CD14-positive monocyte (primary cell): Measurements from ENCODE around the gene DIAPH2. TPM values are rescaled to one million over a fixed set of nuclear protein-coding genes. Genes with fewer than 3 reads are reported as not detected.

Source experiments
- DNase-seq, 3 donors: peaks; one replicate each; pipeline ENCODE4 v3.0.0-alpha.2; 2011 to 2022
- H2AFZ ChIP-seq: 2 replicates; pipeline ENCODE4 v1.6.0; 2012; ENCODE audit warnings: mild to moderate bottlenecking, low read depth, low read length, inconsistent platforms; ENCODE audit not compliant: insufficient read depth, poor library complexity, severe bottlenecking
- H3K27ac ChIP-seq, 2 donors: 1 replicate in 1 of 2; 2 replicates in 1 of 2; pipeline ENCODE4 v1.5.1; 2012 to 2013; ENCODE audit warnings: low read length in 2 of 2, control low read depth in 1 of 2, inconsistent platforms in 1 of 2, low read depth in 1 of 2, mild to moderate bottlenecking in 1 of 2
- H3K27me3 ChIP-seq, 2 donors: one replicate each; pipeline versions ENCODE4 v1.6.0 to v1.6.1; 2011 to 2013; ENCODE audit warnings: low read length in 2 of 2; ENCODE audit not compliant: control insufficient read depth in 2 of 2, insufficient read depth in 2 of 2
- H3K36me3 ChIP-seq, 2 donors: replicated peaks in 1 of 2; 1 replicate in 1 of 2; 2 replicates in 1 of 2; pipeline versions ENCODE4 v1.5.1 to v1.6.1; 2012 to 2013; ENCODE audit warnings: low read length in 2 of 2, control low read depth in 1 of 2, inconsistent platforms in 1 of 2, mild to moderate bottlenecking in 1 of 2; ENCODE audit not compliant: insufficient read depth in 2 of 2, control insufficient read depth in 1 of 2
- H3K4me1 ChIP-seq, 2 donors: 1 replicate in 1 of 2; 2 replicates in 1 of 2; pipeline versions ENCODE4 v1.5.1 to v1.6.1; 2012 to 2013; ENCODE audit warnings: low read length in 2 of 2, control low read depth in 1 of 2, inconsistent platforms in 1 of 2, mild to moderate bottlenecking in 1 of 2, moderate library complexity in 1 of 2; ENCODE audit not compliant: insufficient read depth in 2 of 2, control insufficient read depth in 1 of 2
- H3K4me2 ChIP-seq: replicated peaks from 2 replicates; pipeline ENCODE3; 2012; ENCODE audit warnings: low read length, moderate library complexity, mild to moderate bottlenecking; ENCODE audit not compliant: poor library complexity, severe bottlenecking; ENCODE audit errors: extremely low read depth
- H3K4me3 ChIP-seq, 3 experiments: fragments of 200-600 bp in 1 of 3; sonication (generic) in 1 of 3; replicated peaks in 1 of 3; 1 replicate in 2 of 3; 2 replicates in 1 of 3; pipeline ENCODE4 v1.5.1; 2011 to 2013; ENCODE audit warnings: low read length in 3 of 3, mild to moderate bottlenecking in 3 of 3, control low read depth in 2 of 3, low read depth in 2 of 3, inconsistent platforms in 1 of 3, moderate library complexity in 1 of 3
- H3K79me2 ChIP-seq: 2 replicates; pipeline ENCODE4 v1.6.0; 2012; ENCODE audit warnings: mild to moderate bottlenecking, control low read depth, inconsistent platforms, low read length, moderate library complexity; ENCODE audit not compliant: insufficient read depth
- H3K9ac ChIP-seq: 2 replicates; pipeline ENCODE4 v1.6.0; 2017; ENCODE audit warnings: low read length, mild to moderate bottlenecking; ENCODE audit not compliant: insufficient read depth, poor library complexity, severe bottlenecking
- H3K9me3 ChIP-seq, 2 donors: replicated peaks in 1 of 2; 1 replicate in 1 of 2; 2 replicates in 1 of 2; pipeline versions ENCODE4 v1.5.1 to v1.6.1; 2012 to 2013; ENCODE audit warnings: low read length in 2 of 2, control low read depth in 1 of 2; ENCODE audit not compliant: control insufficient read depth in 1 of 2, insufficient read depth in 1 of 2
- H4K20me1 ChIP-seq: 2 replicates; pipeline ENCODE4 v1.6.0; 2012; ENCODE audit warnings: mild to moderate bottlenecking, low read length, control low read depth, moderate library complexity; ENCODE audit not compliant: insufficient read depth
- H3K27ac Mint-ChIP-seq, 7 donors: one replicate each; pipeline ENCODE4 v1.8.0; 2020; ENCODE audit warnings: mild to moderate bottlenecking in 7 of 7, mixed read lengths in 7 of 7, moderate library complexity in 6 of 7, inconsistent platforms in 2 of 7
- H3K27me3 Mint-ChIP-seq, 3 donors: one replicate each; pipeline ENCODE4 v1.8.0; 2021 to 2022; ENCODE audit warnings: low read depth in 3 of 3, mild to moderate bottlenecking in 3 of 3, mixed read lengths in 3 of 3, moderate library complexity in 3 of 3, inconsistent platforms in 1 of 3
- H3K36me3 Mint-ChIP-seq, 2 donors: one replicate each; pipeline ENCODE4 v1.8.0; 2020; ENCODE audit warnings: mixed read lengths in 2 of 2, inconsistent platforms in 1 of 2, mild to moderate bottlenecking in 1 of 2
- H3K4me1 Mint-ChIP-seq: one replicate; pipeline ENCODE4 v1.8.0; 2020; ENCODE audit warnings: mild to moderate bottlenecking, mixed read lengths
- H3K4me3 Mint-ChIP-seq, 2 donors: one replicate each; pipeline ENCODE4 v1.8.0; 2020; ENCODE audit warnings: mild to moderate bottlenecking in 2 of 2, mixed read lengths in 2 of 2, moderate library complexity in 1 of 2
- H3K9me3 Mint-ChIP-seq, 7 donors: one replicate each; pipeline ENCODE4 v1.8.0; 2020 to 2022; ENCODE audit warnings: mixed read lengths in 7 of 7, mild to moderate bottlenecking in 6 of 7, moderate library complexity in 6 of 7, inconsistent platforms in 2 of 7
- WGBS: methylation state at CpG from one replicate; pipeline ENCODE4 v1.1.5; 2013; ENCODE audit warnings: missing lambda C conversion rate; ENCODE audit not compliant: insufficient coverage; 5-methylcytosine and 5-hydroxymethylcytosine counted together
- intact Hi-C, 2 donors: fragments of 100-400 bp; cut with micrococcal nuclease; formaldehyde crosslinking; loops; one replicate each; pipeline versions ENCODE4 v1.15.0 to v1.15.1; 2023
- polyA plus RNA-seq, 3 donors: library from polyadenylated mRNA; depleted of rRNA in 1 of 3; unstranded in 2 of 3; stranded (reverse) in 1 of 3; fragments of 300-500 nt in 2 of 3; fragments of >200 nt in 1 of 3; fragmentation: Illumina TruSeq in 2 of 3; gene quantifications; 1 replicate in 2 of 3; 2 replicates in 1 of 3; pipeline ENCODE4 v1.2.3, GENCODE V29; 2012 to 2021
- TF ChIP-seq, protein P1 (sequence below): fragments of 200-600 bp; IDR thresholded peaks from one replicate; pipeline ENCODE4 v1.8.0; 2022; ENCODE audit warnings: antibody characterized with exemption, mild to moderate bottlenecking

The DIAPH2 gene
- polyA plus RNA-seq, 3 donors = 9.5 to 20.5 (median 11.4) TPM

DNA sequence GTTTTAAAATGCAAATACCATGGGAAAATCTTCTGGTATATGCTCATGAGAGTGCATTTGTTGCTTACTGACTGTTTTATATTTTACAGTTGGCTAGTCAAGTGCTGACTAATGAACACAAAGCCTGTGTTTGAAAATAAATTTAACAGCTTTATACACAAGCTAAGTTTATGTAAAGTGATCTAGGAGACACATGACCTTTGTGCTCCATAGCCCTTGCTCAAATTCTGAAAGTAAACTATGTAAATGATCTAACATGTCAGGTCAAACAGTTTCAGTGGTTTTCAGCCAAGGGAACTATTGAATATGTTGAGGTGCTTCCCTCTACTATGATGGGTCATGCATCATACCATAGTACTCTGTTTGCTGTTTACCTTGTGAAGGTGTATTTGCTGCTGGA is 36.7 kb downstream of the DIAPH2 start:
- H3K27me3 ChIP-seq = no peaks in the 10 kb centered on the region
- H3K79me2 ChIP-seq = peaks cover 91% of the 10 kb centered on the region
- no peaks in the 10 kb centered on the region for H3K9me3 ChIP-seq
- Mint-ChIP-seq H3K4me1 (peaks cover 22% of the 10 kb centered on the region), H3K27ac (no peak overlapping the region), H3K9me3 (peaks cover 0 to 3% (median 0%) of the 10 kb centered on the region in 7 donors), H3K27me3 (no peaks in the 10 kb centered on the region), H3K4me3 (no peak overlapping the region), H3K36me3 (peaks cover 0 to 2% of the 10 kb centered on the region in 2 donors)
- peaks cover 33% of the 10 kb centered on the region for H4K20me1 ChIP-seq
- H3K4me2 ChIP-seq = no peak overlapping the region
- H2AFZ ChIP-seq = no peak overlapping the region
- DNase-seq = no peak
- H3K4me3 ChIP-seq = no peak overlapping the region
- no peak overlapping the region for H3K9ac ChIP-seq
- no peak overlapping the region for H3K27ac ChIP-seq
- intact Hi-C loops = no loop called here
- no peaks in the 10 kb centered on the region for H3K36me3 ChIP-seq
- H3K4me1 ChIP-seq = peaks cover 16 to 18% of the 10 kb centered on the region in 2 donors
- TF ChIP-seq, protein P1, sequence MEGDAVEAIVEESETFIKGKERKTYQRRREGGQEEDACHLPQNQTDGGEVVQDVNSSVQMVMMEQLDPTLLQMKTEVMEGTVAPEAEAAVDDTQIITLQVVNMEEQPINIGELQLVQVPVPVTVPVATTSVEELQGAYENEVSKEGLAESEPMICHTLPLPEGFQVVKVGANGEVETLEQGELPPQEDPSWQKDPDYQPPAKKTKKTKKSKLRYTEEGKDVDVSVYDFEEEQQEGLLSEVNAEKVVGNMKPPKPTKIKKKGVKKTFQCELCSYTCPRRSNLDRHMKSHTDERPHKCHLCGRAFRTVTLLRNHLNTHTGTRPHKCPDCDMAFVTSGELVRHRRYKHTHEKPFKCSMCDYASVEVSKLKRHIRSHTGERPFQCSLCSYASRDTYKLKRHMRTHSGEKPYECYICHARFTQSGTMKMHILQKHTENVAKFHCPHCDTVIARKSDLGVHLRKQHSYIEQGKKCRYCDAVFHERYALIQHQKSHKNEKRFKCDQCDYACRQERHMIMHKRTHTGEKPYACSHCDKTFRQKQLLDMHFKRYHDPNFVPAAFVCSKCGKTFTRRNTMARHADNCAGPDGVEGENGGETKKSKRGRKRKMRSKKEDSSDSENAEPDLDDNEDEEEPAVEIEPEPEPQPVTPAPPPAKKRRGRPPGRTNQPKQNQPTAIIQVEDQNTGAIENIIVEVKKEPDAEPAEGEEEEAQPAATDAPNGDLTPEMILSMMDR = no peak

DNA sequence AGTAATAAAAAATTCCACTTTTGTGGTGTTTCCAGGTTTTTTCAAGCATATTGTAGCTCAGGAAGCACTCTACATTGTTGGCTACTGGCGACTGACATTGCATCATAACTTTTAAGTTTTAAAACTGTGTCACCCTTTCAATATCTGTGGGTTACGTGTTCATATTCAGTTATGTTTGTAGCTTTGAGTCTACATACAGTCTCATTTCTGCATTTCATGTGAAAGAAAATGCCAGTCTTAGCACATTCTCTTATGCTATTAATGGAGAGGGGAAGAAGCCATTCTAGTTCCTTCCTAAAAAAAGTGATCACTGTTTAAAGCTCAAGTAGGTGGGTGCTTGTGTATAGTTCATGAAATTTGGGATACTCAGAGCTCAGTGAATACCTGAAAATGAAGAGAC is 38.1 kb downstream of the DIAPH2 start:
- H3K4me1 Mint-ChIP-seq = peaks cover 31% of the 10 kb centered on the region
- WGBS = no CpG with 5 or more reads among the region's 2 CpGs
- no peak overlapping the region for H3K9ac ChIP-seq

More for the DNA sequence above, 38.1 kb downstream of the DIAPH2 start:
- DNase-seq = peak; percentile 44 to 79 (median 59)
- Histone ChIP-seq H3K27ac (peak overlapping the region in 1 of 2 donors; percentile 49), H3K9me3 (no peaks in the 10 kb centered on the region), H4K20me1 (peaks cover 35% of the 10 kb centered on the region), H3K4me1 (peaks cover 16 to 18% of the 10 kb centered on the region in 2 donors), H2AFZ (no peak overlapping the region), H3K27me3 (no peaks in the 10 kb centered on the region), H3K36me3 (no peaks in the 10 kb centered on the region), H3K4me3 (no peak overlapping the region), H3K79me2 (peaks cover 92% of the 10 kb centered on the region), H3K4me2 (peak overlapping the region; percentile 20)
- Mint-ChIP-seq H3K4me3 (peak overlapping the region in 1 of 2 donors; percentile 39), H3K36me3 (no peaks in the 10 kb centered on the region), H3K27ac (peak overlapping the region; percentile 20 to 84 (median 73)), H3K27me3 (peaks cover 0 to 2% (median 0%) of the 10 kb centered on the region in 3 donors), H3K9me3 (peaks cover 0 to 3% (median 0%) of the 10 kb centered on the region in 7 donors)
- TF ChIP-seq, protein P1 = no peak
- intact Hi-C loops = no loop called here
